ENCODE measurements around the gene GALNT9. TPM values are rescaled to one million over a fixed set of nuclear protein-coding genes. Genes with fewer than 3 reads are reported as not detected.

GALNT9 gene
- total and polyA plus RNA-seq, 8 donors, result 0.15 to 3.1 (median 0.19) TPM; not detected in 5

- Histone ChIP-seq H3K4me3 (no peak overlapping the region), H3K27me3 (peaks cover 0 to 82% (median 6%) of the 10 kb centered on the region in 3 donors), H3K4me1 (no peaks in the 10 kb centered on the region), H3K27ac (no peak overlapping the region), H3K9me3 (no peaks in the 10 kb centered on the region), H3K36me3 (no peaks in the 10 kb centered on the region)
- TF ChIP-seq POLR2AphosphoS5 (IDR thresholded peaks at IDR 0.05), result no peak
- no peak for TF ChIP-seq EP300 (IDR thresholded peaks at IDR 0.05)
- no peak for TF ChIP-seq POLR2A (IDR thresholded peaks at IDR 0.05)
- TF ChIP-seq CTCF (IDR thresholded peaks at IDR 0.05), result no peak
- intact Hi-C loops (cut with DNase I; ENCODE audit: low total_unique reads), result no loop called here
- WGBS, 5 donors, result 85 to 88% (median 88%) methylated on average over 40 to 49 of the region's 49 CpGs
- no peak for DNase-seq
These were observed 65.0 kb downstream of the GALNT9 start for GRCh38 chr12:132264086-132265010.

- Histone ChIP-seq H3K4me3 (no peak overlapping the region), H3K36me3 (no peaks in the 10 kb centered on the region), H3K27me3 (peaks cover 0 to 82% (median 0%) of the 10 kb centered on the region in 3 donors), H3K4me1 (no peaks in the 10 kb centered on the region), H3K9me3 (no peaks in the 10 kb centered on the region), H3K27ac (no peak overlapping the region)
- WGBS, 5 donors, result 59 to 76% (median 70%) methylated on average over 19 of the region's 19 CpGs
- intact Hi-C loops (cut with DNase I; ENCODE audit: low total_unique reads), result no loop called here
- TF ChIP-seq POLR2A (IDR thresholded peaks at IDR 0.05) (no peak), EP300 (IDR thresholded peaks at IDR 0.05) (no peak)
- no peak for DNase-seq
These were observed 65.8 kb downstream of the GALNT9 start for GRCh38 chr12:132263451-132264049.

DNA sequence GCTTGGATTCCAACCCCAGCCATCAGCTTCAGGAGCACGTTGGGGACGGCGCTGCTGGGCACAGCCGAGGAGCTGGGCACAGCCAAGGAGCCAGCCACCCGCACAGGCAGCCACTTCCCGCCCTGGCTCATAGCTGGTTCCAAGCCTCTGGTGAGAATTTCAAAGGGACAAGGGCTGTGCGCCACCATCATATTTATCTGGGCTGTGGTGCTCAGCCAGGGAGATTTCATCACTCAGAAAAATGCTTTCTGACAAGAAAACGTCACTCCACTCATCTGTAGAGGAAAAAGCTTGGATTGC lies 66.4 kb downstream of the GALNT9 start:
- TF ChIP-seq EP300 (IDR thresholded peaks at IDR 0.05) (no peak), CTCF (IDR thresholded peaks at IDR 0.05) (no peak), POLR2A (IDR thresholded peaks at IDR 0.05) (no peak), POLR2AphosphoS5 (IDR thresholded peaks at IDR 0.05) (no peak)
- DNase-seq, result no peak
- Histone ChIP-seq H3K36me3 (no peaks in the 10 kb centered on the region), H3K4me1 (no peaks in the 10 kb centered on the region), H3K27ac (no peak overlapping the region), H3K27me3 (peaks cover 0 to 82% (median 0%) of the 10 kb centered on the region in 3 donors), H3K4me3 (no peak overlapping the region), H3K9me3 (no peaks in the 10 kb centered on the region)
- WGBS, 5 donors, result 63 to 76% (median 68%) methylated on average over 4 to 8 of the region's 8 CpGs
- intact Hi-C loops (cut with DNase I; ENCODE audit: low total_unique reads), result no loop called here

- no peak overlapping the region for H3K27ac ChIP-seq
- H3K27me3 ChIP-seq, result peaks cover 0 to 84% (median 0%) of the 10 kb centered on the region in 3 donors
- H3K4me1 ChIP-seq, result no peaks in the 10 kb centered on the region
- H3K4me3 ChIP-seq, result no peak overlapping the region
- intact Hi-C loops (cut with DNase I; ENCODE audit: low total_unique reads), result no loop called here
- TF ChIP-seq EP300 (IDR thresholded peaks at IDR 0.05), result no peak
- TF ChIP-seq POLR2AphosphoS5 (IDR thresholded peaks at IDR 0.05), result no peak
- no peak for TF ChIP-seq POLR2A (IDR thresholded peaks at IDR 0.05)
- TF ChIP-seq CTCF (IDR thresholded peaks at IDR 0.05), result no peak
- DNase-seq, result no peak
- H3K36me3 ChIP-seq, result no peaks in the 10 kb centered on the region
- 80 to 89% (median 82%) methylated on average over 31 to 40 of the region's 40 CpGs for WGBS, 5 donors
- H3K9me3 ChIP-seq, result no peaks in the 10 kb centered on the region
These were observed 66.9 kb downstream of the GALNT9 start for GRCh38 chr12:132262256-132263060.
